Liver (tissue), 3 donors: ENCODE results near the gene ANKS1A.

Source experiments
- ATF3 ChIP-seq: IDR thresholded peaks from 2 replicates; pipeline ENCODE4 v1.6.1; 2016; ENCODE audit warnings: antibody characterized with exemption
- GABPA ChIP-seq, 2 donors: IDR thresholded peaks in 1 of 2; conservative IDR thresholded peaks in 1 of 2; 2 replicates each; pipeline ENCODE4 v1.6.1; 2016; ENCODE audit warnings: antibody characterized with exemption in 2 of 2, mild to moderate bottlenecking in 1 of 2, moderate library complexity in 1 of 2
- JUND ChIP-seq, 2 donors: IDR thresholded peaks; 2 replicates each; pipeline ENCODE4 v1.6.1; 2016; ENCODE audit warnings: antibody characterized with exemption in 2 of 2
- MAX ChIP-seq: IDR thresholded peaks from 2 replicates; pipeline ENCODE4 v1.6.1; 2016; ENCODE audit warnings: antibody characterized with exemption
- RAD21 ChIP-seq, 2 donors: IDR thresholded peaks; 2 replicates each; pipeline ENCODE4 v1.6.1; 2016; ENCODE audit warnings: antibody characterized with exemption in 2 of 2, mild to moderate bottlenecking in 2 of 2
- REST ChIP-seq: IDR thresholded peaks from 2 replicates; pipeline ENCODE4 v1.6.1; 2016; ENCODE audit warnings: antibody characterized with exemption, mild to moderate bottlenecking
- SP1 ChIP-seq: IDR thresholded peaks from 2 replicates; pipeline ENCODE4 v1.6.1; 2018; ENCODE audit warnings: antibody characterized with exemption, mild to moderate bottlenecking
- TAF1 ChIP-seq: conservative IDR thresholded peaks from 2 replicates; pipeline ENCODE4 v1.6.1; 2016; ENCODE audit warnings: antibody characterized with exemption, mild to moderate bottlenecking
- YY1 ChIP-seq: IDR thresholded peaks from 2 replicates; pipeline ENCODE4 v1.6.1; 2016; ENCODE audit warnings: antibody characterized with exemption, mild to moderate bottlenecking
- TF ChIP-seq, protein P1 (sequence below): fragments of 150-350 bp; IDR thresholded peaks from 2 replicates; pipeline ENCODE4 v1.5.1; 2017; ENCODE audit warnings: improper control_type of control experiment, low read depth, low read length; ENCODE audit not compliant: missing input control
- TF ChIP-seq, protein P2 (sequence below): IDR thresholded peaks from 2 replicates; pipeline ENCODE4 v1.6.1; 2016; ENCODE audit warnings: antibody characterized with exemption
- donor health status: healthy.
- donor health status: healthy.

- TF ChIP-seq, protein P1, sequence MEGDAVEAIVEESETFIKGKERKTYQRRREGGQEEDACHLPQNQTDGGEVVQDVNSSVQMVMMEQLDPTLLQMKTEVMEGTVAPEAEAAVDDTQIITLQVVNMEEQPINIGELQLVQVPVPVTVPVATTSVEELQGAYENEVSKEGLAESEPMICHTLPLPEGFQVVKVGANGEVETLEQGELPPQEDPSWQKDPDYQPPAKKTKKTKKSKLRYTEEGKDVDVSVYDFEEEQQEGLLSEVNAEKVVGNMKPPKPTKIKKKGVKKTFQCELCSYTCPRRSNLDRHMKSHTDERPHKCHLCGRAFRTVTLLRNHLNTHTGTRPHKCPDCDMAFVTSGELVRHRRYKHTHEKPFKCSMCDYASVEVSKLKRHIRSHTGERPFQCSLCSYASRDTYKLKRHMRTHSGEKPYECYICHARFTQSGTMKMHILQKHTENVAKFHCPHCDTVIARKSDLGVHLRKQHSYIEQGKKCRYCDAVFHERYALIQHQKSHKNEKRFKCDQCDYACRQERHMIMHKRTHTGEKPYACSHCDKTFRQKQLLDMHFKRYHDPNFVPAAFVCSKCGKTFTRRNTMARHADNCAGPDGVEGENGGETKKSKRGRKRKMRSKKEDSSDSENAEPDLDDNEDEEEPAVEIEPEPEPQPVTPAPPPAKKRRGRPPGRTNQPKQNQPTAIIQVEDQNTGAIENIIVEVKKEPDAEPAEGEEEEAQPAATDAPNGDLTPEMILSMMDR = no peak
- TF ChIP-seq REST (no peak), JUND (IDR thresholded peaks at IDR 0.05) (no peak), RAD21 (IDR thresholded peaks at IDR 0.05) (no peak), SP1 (no peak), YY1 (no peak), TAF1 (no peak), MAX (no peak), ATF3 (no peak), GABPA (IDR thresholded peaks at IDR 0.05 in 1 of 2, conservative IDR thresholded peaks at IDR 0.05 in 1 of 2) (no peak)
- TF ChIP-seq, protein P2, sequence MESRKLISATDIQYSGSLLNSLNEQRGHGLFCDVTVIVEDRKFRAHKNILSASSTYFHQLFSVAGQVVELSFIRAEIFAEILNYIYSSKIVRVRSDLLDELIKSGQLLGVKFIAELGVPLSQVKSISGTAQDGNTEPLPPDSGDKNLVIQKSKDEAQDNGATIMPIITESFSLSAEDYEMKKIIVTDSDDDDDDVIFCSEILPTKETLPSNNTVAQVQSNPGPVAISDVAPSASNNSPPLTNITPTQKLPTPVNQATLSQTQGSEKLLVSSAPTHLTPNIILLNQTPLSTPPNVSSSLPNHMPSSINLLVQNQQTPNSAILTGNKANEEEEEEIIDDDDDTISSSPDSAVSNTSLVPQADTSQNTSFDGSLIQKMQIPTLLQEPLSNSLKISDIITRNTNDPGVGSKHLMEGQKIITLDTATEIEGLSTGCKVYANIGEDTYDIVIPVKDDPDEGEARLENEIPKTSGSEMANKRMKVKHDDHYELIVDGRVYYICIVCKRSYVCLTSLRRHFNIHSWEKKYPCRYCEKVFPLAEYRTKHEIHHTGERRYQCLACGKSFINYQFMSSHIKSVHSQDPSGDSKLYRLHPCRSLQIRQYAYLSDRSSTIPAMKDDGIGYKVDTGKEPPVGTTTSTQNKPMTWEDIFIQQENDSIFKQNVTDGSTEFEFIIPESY = no peak
Measured at GRCh38 chr6:34993213-34993612, 104.2 kb downstream of the ANKS1A start.
